Naive B cell (primary cell): Measurements from ENCODE around the gene CAMKMT. TPM values are rescaled to one million over a fixed set of nuclear protein-coding genes. Genes with fewer than 3 reads are reported as not detected.
"Not testable (repeated sequence)": the region's sequence is repeated elsewhere in the genome, so short reads cannot be mapped to it uniquely, and the experiment has no call there.

Source experiments
- ATAC-seq, 2 donors: fragments of 150-1000 bp; cut with Tn5 transposase; 2 replicates each; pipeline ENCODE4 v1.10.0; 2021; ENCODE audit warnings: low read depth in 2 of 2, mild to moderate bottlenecking in 2 of 2, moderate library complexity in 2 of 2
- DNase-seq: peaks from one replicate; pipeline ENCODE4 v3.0.0; 2022
- H3K27ac Mint-ChIP-seq, 6 donors: one replicate each; pipeline ENCODE4 v1.8.0; 2020 to 2022; ENCODE audit warnings: mild to moderate bottlenecking in 6 of 6, mixed read lengths in 6 of 6, moderate library complexity in 5 of 6, inconsistent platforms in 2 of 6
- H3K27me3 Mint-ChIP-seq, 3 donors: one replicate each; pipeline ENCODE4 v1.8.0; 2021 to 2022; ENCODE audit warnings: mixed read lengths in 3 of 3, mild to moderate bottlenecking in 1 of 3
- H3K36me3 Mint-ChIP-seq, 2 donors: one replicate each; pipeline ENCODE4 v1.8.0; 2020 to 2022; ENCODE audit warnings: mixed read lengths in 2 of 2, inconsistent platforms in 1 of 2, mild to moderate bottlenecking in 1 of 2
- H3K4me1 Mint-ChIP-seq, 3 donors: one replicate each; pipeline ENCODE4 v1.8.0; 2020 to 2022; ENCODE audit warnings: mixed read lengths in 3 of 3, inconsistent platforms in 1 of 3, mild to moderate bottlenecking in 1 of 3, moderate library complexity in 1 of 3
- H3K4me3 Mint-ChIP-seq, 8 donors: one replicate each; pipeline ENCODE4 v1.8.0; 2020 to 2022; ENCODE audit warnings: mild to moderate bottlenecking in 8 of 8, mixed read lengths in 8 of 8, moderate library complexity in 8 of 8, inconsistent platforms in 2 of 8
- H3K9me3 Mint-ChIP-seq, 7 donors: one replicate each; pipeline ENCODE4 v1.8.0; 2020 to 2022; ENCODE audit warnings: mixed read lengths in 7 of 7, mild to moderate bottlenecking in 5 of 7, inconsistent platforms in 2 of 7, moderate library complexity in 1 of 7
- polyA plus RNA-seq, 6 donors: library from polyadenylated mRNA; unstranded; fragments of 300-500 nt; fragmentation: Illumina TruSeq; gene quantifications; one replicate each; pipeline ENCODE4 v1.2.3, GENCODE V29; 2021; ENCODE audit warnings: low read depth in 6 of 6

Gene CAMKMT
- polyA plus RNA-seq, 6 donors from 2014 or later, result 10.0 to 15.8 (median 12.4) TPM

GRCh38 chr2:44505664-44506063 lies 143.9 kb downstream of the CAMKMT start:
- DNase-seq, H3K27me3 Mint-ChIP-seq, H3K4me3 Mint-ChIP-seq, H3K36me3 Mint-ChIP-seq, H3K27ac Mint-ChIP-seq, H3K9me3 Mint-ChIP-seq, ATAC-seq, H3K4me1 Mint-ChIP-seq: not testable (repeated sequence)

GRCh38 chr2:44510246-44510645 lies 148.5 kb downstream of the CAMKMT start:
- Mint-ChIP-seq H3K27ac (no peak overlapping the region), H3K27me3 (no peaks in the 10 kb centered on the region), H3K4me3 (no peak overlapping the region), H3K4me1 (no peaks in the 10 kb centered on the region), H3K9me3 (peaks cover 0 to 3% (median 0%) of the 10 kb centered on the region in 7 donors), H3K36me3 (peaks cover 0 to 11% of the 10 kb centered on the region in 2 donors)
- DNase-seq, result no peak
- no peak for ATAC-seq

- H3K4me3 Mint-ChIP-seq, result no peak overlapping the region
- no peaks in the 10 kb centered on the region for H3K27me3 Mint-ChIP-seq
- peaks cover 3 to 11% of the 10 kb centered on the region in 2 donors for H3K36me3 Mint-ChIP-seq
- peak overlapping the region in 1 of 6 donors; percentile 31 for H3K27ac Mint-ChIP-seq
- ATAC-seq, result no peak
- H3K9me3 Mint-ChIP-seq, result peaks cover 0 to 4% (median 3%) of the 10 kb centered on the region in 7 donors
- no peak for DNase-seq
- H3K4me1 Mint-ChIP-seq, result no peaks in the 10 kb centered on the region
Observed at GRCh38 chr2:44515416-44515815, 153.7 kb downstream of the CAMKMT start.

- Mint-ChIP-seq H3K9me3 (peaks cover 6 to 25% (median 20%) of the 10 kb centered on the region in 7 donors), H3K27ac (no peak overlapping the region), H3K36me3 (peaks cover 8 to 18% of the 10 kb centered on the region in 2 donors), H3K27me3 (no peaks in the 10 kb centered on the region), H3K4me1 (no peaks in the 10 kb centered on the region), H3K4me3 (no peak overlapping the region)
- ATAC-seq, result no peak
- DNase-seq, result no peak
Observed at GRCh38 chr2:44519026-44519425, 157.3 kb downstream of the CAMKMT start.

- ATAC-seq, result no peak
- peaks cover 6 to 29% (median 22%) of the 10 kb centered on the region in 7 donors for H3K9me3 Mint-ChIP-seq
- H3K27me3 Mint-ChIP-seq, result no peaks in the 10 kb centered on the region
- peaks cover 0 to 4% (median 0%) of the 10 kb centered on the region in 3 donors for H3K4me1 Mint-ChIP-seq
- no peak overlapping the region for H3K27ac Mint-ChIP-seq
- H3K4me3 Mint-ChIP-seq, result no peak overlapping the region
- peaks cover 11 to 26% of the 10 kb centered on the region in 2 donors for H3K36me3 Mint-ChIP-seq
- DNase-seq, result no peak
Observed at GRCh38 chr2:44522846-44523245, 161.1 kb downstream of the CAMKMT start.

GRCh38 chr2:44524347-44524926 lies 162.7 kb downstream of the CAMKMT start:
- no peak for DNase-seq
- peaks cover 0 to 10% (median 0%) of the 10 kb centered on the region in 3 donors for H3K4me1 Mint-ChIP-seq
- H3K9me3 Mint-ChIP-seq, result peaks cover 6 to 29% (median 22%) of the 10 kb centered on the region in 7 donors
- ATAC-seq, result no peak
- H3K27me3 Mint-ChIP-seq, result no peaks in the 10 kb centered on the region
- no peak overlapping the region for H3K4me3 Mint-ChIP-seq
- H3K36me3 Mint-ChIP-seq, result peaks cover 11 to 26% of the 10 kb centered on the region in 2 donors
- H3K27ac Mint-ChIP-seq, result peak overlapping the region in 1 of 6 donors; percentile 39

GRCh38 chr2:44526352-44526751 lies 164.6 kb downstream of the CAMKMT start:
- peaks cover 5 to 20% (median 16%) of the 10 kb centered on the region in 7 donors for H3K9me3 Mint-ChIP-seq
- no peak overlapping the region for H3K4me3 Mint-ChIP-seq
- ATAC-seq, result no peak

GRCh38 chr2:44528595-44528994 lies 166.8 kb downstream of the CAMKMT start:
- Mint-ChIP-seq H3K4me3 (no peak overlapping the region), H3K9me3 (peaks cover 2 to 12% (median 8%) of the 10 kb centered on the region in 7 donors), H3K27ac (peak overlapping the region in 1 of 6 donors; percentile 1), H3K4me1 (peaks cover 0 to 10% (median 5%) of the 10 kb centered on the region in 3 donors), H3K27me3 (no peaks in the 10 kb centered on the region), H3K36me3 (peaks cover 6 to 12% of the 10 kb centered on the region in 2 donors)
- DNase-seq, result no peak
- no peak for ATAC-seq

More at GRCh38 chr2:44526352-44526751, 164.6 kb downstream of the CAMKMT start:
- peaks cover 3 to 16% of the 10 kb centered on the region in 2 donors for H3K36me3 Mint-ChIP-seq
- H3K27me3 Mint-ChIP-seq, result no peaks in the 10 kb centered on the region
- peak overlapping the region in 1 of 6 donors; percentile 38 for H3K27ac Mint-ChIP-seq
- DNase-seq, result no peak
- H3K4me1 Mint-ChIP-seq, result peaks cover 0 to 10% (median 0%) of the 10 kb centered on the region in 3 donors

GRCh38 chr2:44529448-44529847 lies 167.7 kb downstream of the CAMKMT start:
- H3K4me1 Mint-ChIP-seq, result peaks cover 0 to 10% (median 6%) of the 10 kb centered on the region in 3 donors
- H3K27ac Mint-ChIP-seq, result no peak overlapping the region
- H3K36me3 Mint-ChIP-seq, result peaks cover 11 to 14% of the 10 kb centered on the region in 2 donors
- ATAC-seq, result no peak
- peaks cover 5 to 18% (median 15%) of the 10 kb centered on the region in 7 donors for H3K9me3 Mint-ChIP-seq
- no peaks in the 10 kb centered on the region for H3K27me3 Mint-ChIP-seq
- no peak overlapping the region for H3K4me3 Mint-ChIP-seq
- DNase-seq, result no peak

GRCh38 chr2:44531289-44531688 lies 169.5 kb downstream of the CAMKMT start:
- DNase-seq, result no peak
- H3K27me3 Mint-ChIP-seq, result no peaks in the 10 kb centered on the region
- no peak overlapping the region for H3K27ac Mint-ChIP-seq
- H3K9me3 Mint-ChIP-seq, result peaks cover 5 to 29% (median 16%) of the 10 kb centered on the region in 7 donors
- H3K4me3 Mint-ChIP-seq, result no peak overlapping the region
- H3K36me3 Mint-ChIP-seq, result peaks cover 10 to 18% of the 10 kb centered on the region in 2 donors
- peaks cover 0 to 10% (median 6%) of the 10 kb centered on the region in 3 donors for H3K4me1 Mint-ChIP-seq
- ATAC-seq, result no peak

GRCh38 chr2:44532031-44532430 lies 170.3 kb downstream of the CAMKMT start:
- ATAC-seq (no peak), DNase-seq (no peak)
- Mint-ChIP-seq H3K4me3 (no peak overlapping the region), H3K36me3 (peaks cover 10 to 21% of the 10 kb centered on the region in 2 donors), H3K27me3 (no peaks in the 10 kb centered on the region), H3K27ac (no peak overlapping the region), H3K9me3 (peaks cover 5 to 36% (median 19%) of the 10 kb centered on the region in 7 donors), H3K4me1 (peaks cover 4 to 14% (median 10%) of the 10 kb centered on the region in 3 donors)

- Mint-ChIP-seq H3K27ac (peak overlapping the region in 1 of 6 donors; percentile 2), H3K36me3 (peaks cover 10 to 24% of the 10 kb centered on the region in 2 donors), H3K4me3 (no peak overlapping the region), H3K27me3 (no peaks in the 10 kb centered on the region), H3K4me1 (peaks cover 7 to 20% (median 14%) of the 10 kb centered on the region in 3 donors), H3K9me3 (peaks cover 5 to 44% (median 26%) of the 10 kb centered on the region in 7 donors)
- ATAC-seq (no peak), DNase-seq (no peak)
Observed at GRCh38 chr2:44533508-44533907, 171.8 kb downstream of the CAMKMT start.

- ATAC-seq (no peak), DNase-seq (no peak)
- Mint-ChIP-seq H3K4me1 (peaks cover 7 to 20% (median 10%) of the 10 kb centered on the region in 3 donors), H3K27me3 (no peaks in the 10 kb centered on the region), H3K27ac (peak overlapping the region in 1 of 6 donors; percentile 29), H3K4me3 (no peak overlapping the region), H3K36me3 (peaks cover 10 to 24% of the 10 kb centered on the region in 2 donors), H3K9me3 (peaks cover 5 to 44% (median 26%) of the 10 kb centered on the region in 7 donors)
Observed at GRCh38 chr2:44535376-44535775, 173.6 kb downstream of the CAMKMT start.

- Mint-ChIP-seq H3K27me3 (no peaks in the 10 kb centered on the region), H3K4me1 (peaks cover 7 to 20% (median 10%) of the 10 kb centered on the region in 3 donors), H3K36me3 (peaks cover 10 to 24% of the 10 kb centered on the region in 2 donors), H3K27ac (no peak overlapping the region), H3K4me3 (peak overlapping the region in 1 of 8 donors; percentile 19), H3K9me3 (peaks cover 5 to 43% (median 26%) of the 10 kb centered on the region in 7 donors)
- DNase-seq (peak; percentile 3), ATAC-seq (peak; percentile 52 to 55)
Observed at GRCh38 chr2:44537264-44537663, 175.5 kb downstream of the CAMKMT start.
